Upper lobe of left lung (tissue), 6 donors: Measurements from ENCODE around the gene DAGLB. TPM values are rescaled to one million over a fixed set of nuclear protein-coding genes. Genes with fewer than 3 reads are reported as not detected.
A peak's percentile ranks its signal among the peaks of the same experiment; 100 is the strongest.

Experiments
- ATAC-seq, 2 donors: fragments of 200-7000 bp; cut with Tn5 transposase; one replicate each; pipeline ENCODE4 v1.9.1; 2022; ENCODE audit warnings: mild to moderate bottlenecking in 2 of 2, moderate library complexity in 2 of 2; ENCODE audit not compliant: low FRiP score in 2 of 2
- DNase-seq, 2 donors: peaks; one replicate each; pipeline ENCODE4 v3.0.0-alpha.2; 2019 to 2020
- H3K27ac ChIP-seq, 4 donors: fragments of 200-600 bp; sonication (generic); one replicate each; pipeline ENCODE4 v1.5.1; 2016 to 2019
- H3K27me3 ChIP-seq, 4 donors: fragments of 200-600 bp; sonication (generic); one replicate each; pipeline ENCODE4 v1.5.1; 2017 to 2019
- H3K36me3 ChIP-seq, 4 donors: fragments of 200-600 bp; sonication (generic); one replicate each; pipeline ENCODE4 v1.5.1; 2016 to 2019
- H3K4me1 ChIP-seq, 4 donors: fragments of 200-600 bp; sonication (generic); one replicate each; pipeline ENCODE4 v1.5.1; 2018 to 2019
- H3K4me3 ChIP-seq, 4 donors: fragments of 200-600 bp; sonication (generic); one replicate each; pipeline ENCODE4 v1.5.1; 2017 to 2019; ENCODE audit warnings: mild to moderate bottlenecking in 2 of 4, moderate library complexity in 1 of 4
- H3K9me3 ChIP-seq, 4 donors: fragments of 200-600 bp; sonication (generic); one replicate each; pipeline ENCODE4 v1.5.1; 2018 to 2019
- EP300 ChIP-seq, 4 donors: sonication (generic); formaldehyde crosslinking; IDR thresholded peaks; one replicate each; pipeline ENCODE4 v1.5.1; 2017; ENCODE audit warnings: antibody characterized with exemption in 4 of 4, control low read depth in 2 of 4
- POLR2A ChIP-seq, 4 donors: fragments of 450-650 bp; IDR thresholded peaks; one replicate each; pipeline ENCODE4 v1.5.1; 2016 to 2017; ENCODE audit warnings: antibody characterized with exemption in 4 of 4, mild to moderate bottlenecking in 2 of 4
- POLR2AphosphoS5 ChIP-seq, 2 donors: sonication (generic); formaldehyde crosslinking; IDR thresholded peaks; one replicate each; pipeline ENCODE4 v1.5.1; 2017; ENCODE audit warnings: antibody characterized with exemption in 2 of 2
- WGBS, 2 donors: methylation state at CpG; one replicate each; pipeline ENCODE4 v1.1.5; 2017 to 2018; 5-methylcytosine and 5-hydroxymethylcytosine counted together
- total RNA-seq, 6 donors: library from RNA; depleted of rRNA in 4 of 6; stranded (reverse); fragments of >200 nt in 4 of 6; gene quantifications; one replicate each; pipeline versions ENCODE4 v1.1.0 to v1.2.1, GENCODE V29; 2016 to 2021
- TF ChIP-seq, protein P1 (sequence below), 6 experiments: fragments of 450-650 bp in 4 of 6; fragments of 200-600 bp in 2 of 6; sonication (generic) in 2 of 6; IDR thresholded peaks; one replicate each; pipeline ENCODE4 v1.5.1; 2016 to 2019; ENCODE audit warnings: antibody characterized with exemption in 6 of 6
- donor health status: DM: no; HTN: no; CAD: no; lungs with moderate emphysema.
- donor health status: DM: no; HTN: yes; CAD: no; lungs with severe emphysema.

DAGLB gene
- total RNA-seq, 6 donors from 2014 or later: 26.6 to 53.8 (median 36.7) TPM

DNA sequence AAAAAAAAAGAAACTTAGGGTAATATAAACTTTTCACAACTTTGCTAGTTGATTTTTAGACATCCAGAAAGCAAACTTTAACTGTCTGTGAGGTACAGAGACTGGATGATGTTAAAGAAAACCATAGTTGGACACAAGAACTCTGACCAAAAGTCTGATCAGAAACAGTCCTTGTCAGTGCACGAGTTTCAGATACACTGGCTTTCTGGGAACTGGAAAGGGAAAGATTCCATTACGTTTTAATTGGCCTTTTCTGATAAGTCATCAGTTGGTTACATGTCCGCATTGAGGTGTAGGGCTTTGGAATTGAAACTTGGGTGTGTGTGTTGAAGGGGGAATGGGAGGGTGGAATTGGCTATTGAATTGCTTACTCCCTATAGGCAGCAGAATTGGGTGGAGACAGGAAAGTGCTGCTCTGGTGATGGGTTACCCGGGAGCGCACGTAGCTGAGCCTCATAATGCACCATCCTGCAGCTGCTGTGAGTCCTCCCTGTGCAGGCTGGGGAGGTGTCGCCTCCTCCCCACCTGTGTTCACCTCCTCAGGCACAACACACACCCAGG, 59.9 kb downstream of the DAGLB start:
- DNase-seq (no peak), ATAC-seq (no peak)
- Histone ChIP-seq H3K4me3 (no peak overlapping the region), H3K36me3 (peaks cover 0 to 46% (median 32%) of the 10 kb centered on the region in 4 donors), H3K27ac (peak overlapping the region; percentile 31 to 80 (median 78)), H3K4me1 (peaks cover 61 to 82% (median 70%) of the 10 kb centered on the region in 4 donors), H3K27me3 (no peaks in the 10 kb centered on the region), H3K9me3 (no peaks in the 10 kb centered on the region)
- 77 to 80% methylated on average over 7 of the region's 7 CpGs for WGBS, 2 donors
- TF ChIP-seq POLR2AphosphoS5 (IDR thresholded peaks at IDR 0.05) (peak in 1 of 2 donors; percentile 52), POLR2A (IDR thresholded peaks at IDR 0.05) (no peak), EP300 (IDR thresholded peaks at IDR 0.05) (no peak)
- TF ChIP-seq, protein P1, sequence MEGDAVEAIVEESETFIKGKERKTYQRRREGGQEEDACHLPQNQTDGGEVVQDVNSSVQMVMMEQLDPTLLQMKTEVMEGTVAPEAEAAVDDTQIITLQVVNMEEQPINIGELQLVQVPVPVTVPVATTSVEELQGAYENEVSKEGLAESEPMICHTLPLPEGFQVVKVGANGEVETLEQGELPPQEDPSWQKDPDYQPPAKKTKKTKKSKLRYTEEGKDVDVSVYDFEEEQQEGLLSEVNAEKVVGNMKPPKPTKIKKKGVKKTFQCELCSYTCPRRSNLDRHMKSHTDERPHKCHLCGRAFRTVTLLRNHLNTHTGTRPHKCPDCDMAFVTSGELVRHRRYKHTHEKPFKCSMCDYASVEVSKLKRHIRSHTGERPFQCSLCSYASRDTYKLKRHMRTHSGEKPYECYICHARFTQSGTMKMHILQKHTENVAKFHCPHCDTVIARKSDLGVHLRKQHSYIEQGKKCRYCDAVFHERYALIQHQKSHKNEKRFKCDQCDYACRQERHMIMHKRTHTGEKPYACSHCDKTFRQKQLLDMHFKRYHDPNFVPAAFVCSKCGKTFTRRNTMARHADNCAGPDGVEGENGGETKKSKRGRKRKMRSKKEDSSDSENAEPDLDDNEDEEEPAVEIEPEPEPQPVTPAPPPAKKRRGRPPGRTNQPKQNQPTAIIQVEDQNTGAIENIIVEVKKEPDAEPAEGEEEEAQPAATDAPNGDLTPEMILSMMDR (IDR thresholded peaks at IDR 0.05): no peak

DNA sequence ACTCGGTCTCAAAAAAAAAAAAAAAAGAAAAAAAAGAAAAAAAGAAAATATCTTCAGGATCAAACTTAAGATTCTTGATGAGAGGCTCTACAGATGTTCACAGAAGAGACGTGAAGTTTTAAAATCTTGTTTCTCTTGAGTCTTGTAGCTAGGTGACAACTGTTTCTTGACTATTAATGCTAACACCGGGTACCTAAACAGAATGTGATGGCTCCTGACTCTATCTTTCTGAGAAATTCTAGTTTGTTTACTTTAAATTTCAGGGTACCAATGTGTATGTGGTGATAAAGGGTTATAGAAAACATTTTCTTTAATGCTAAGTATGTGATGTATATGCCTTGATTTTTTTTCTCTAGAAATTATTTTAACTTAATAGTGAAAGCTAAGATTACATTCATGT, 61.0 kb downstream of the DAGLB start:
- no peaks in the 10 kb centered on the region for H3K9me3 ChIP-seq
- no peaks in the 10 kb centered on the region for H3K27me3 ChIP-seq
- TF ChIP-seq POLR2AphosphoS5 (IDR thresholded peaks at IDR 0.05) (no peak), POLR2A (IDR thresholded peaks at IDR 0.05) (no peak), EP300 (IDR thresholded peaks at IDR 0.05) (no peak)
- TF ChIP-seq, protein P1 (IDR thresholded peaks at IDR 0.05): no peak
- ATAC-seq (no peak), DNase-seq (no peak)
- H3K27ac ChIP-seq: peak overlapping the region in 3 of 4 donors; percentile 77 to 80 (median 80)
- peaks cover 0 to 36% (median 24%) of the 10 kb centered on the region in 4 donors for H3K36me3 ChIP-seq
- H3K4me3 ChIP-seq: no peak overlapping the region
- peaks cover 67 to 84% (median 70%) of the 10 kb centered on the region in 4 donors for H3K4me1 ChIP-seq
- 88 to 95% methylated on average over 3 of the region's 3 CpGs for WGBS, 2 donors

DNA sequence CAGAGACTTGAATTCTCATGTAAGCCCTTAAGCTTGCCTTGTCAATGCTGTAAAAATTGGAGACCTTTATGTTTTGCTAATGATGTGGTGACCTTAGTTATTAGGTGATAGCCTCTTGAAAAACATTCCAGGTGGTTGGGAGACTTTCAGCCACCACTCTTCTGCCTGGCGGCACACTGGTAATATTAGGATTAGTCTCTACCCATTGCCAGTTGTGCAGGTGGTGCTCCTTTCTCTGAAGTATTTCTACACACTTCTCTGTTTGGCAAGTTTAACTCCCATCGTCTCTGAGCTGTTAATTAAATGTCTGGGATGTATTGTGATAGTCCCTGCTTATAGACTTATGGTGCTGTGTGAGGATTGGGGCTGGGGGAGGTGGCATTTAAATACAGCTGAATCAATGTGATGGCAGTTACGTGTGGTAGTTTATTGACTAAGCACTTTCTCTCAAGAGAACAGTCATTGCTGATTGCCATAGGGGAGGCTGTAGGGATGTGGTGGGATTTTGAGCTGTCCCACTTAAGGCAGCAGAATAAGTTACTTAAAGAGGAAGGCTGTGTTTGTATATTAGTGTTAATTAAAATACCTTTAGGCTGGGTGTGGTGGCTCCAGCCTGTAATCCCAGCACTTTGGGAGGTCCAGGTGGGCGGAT, 61.7 kb downstream of the DAGLB start:
- DNase-seq (no peak), ATAC-seq (peak in 1 of 2 donors; percentile 9)
- Histone ChIP-seq H3K4me1 (peaks cover 71 to 84% (median 74%) of the 10 kb centered on the region in 4 donors), H3K27ac (peak overlapping the region; percentile 63 to 80 (median 78)), H3K9me3 (no peaks in the 10 kb centered on the region), H3K36me3 (peaks cover 0 to 29% (median 23%) of the 10 kb centered on the region in 4 donors), H3K27me3 (no peaks in the 10 kb centered on the region), H3K4me3 (no peak overlapping the region)
- TF ChIP-seq POLR2A (IDR thresholded peaks at IDR 0.05) (no peak), POLR2AphosphoS5 (IDR thresholded peaks at IDR 0.05) (no peak), EP300 (IDR thresholded peaks at IDR 0.05) (no peak)
- TF ChIP-seq, protein P1 (IDR thresholded peaks at IDR 0.05): no peak
- 59 to 68% methylated on average over 4 of the region's 4 CpGs for WGBS, 2 donors

DNA sequence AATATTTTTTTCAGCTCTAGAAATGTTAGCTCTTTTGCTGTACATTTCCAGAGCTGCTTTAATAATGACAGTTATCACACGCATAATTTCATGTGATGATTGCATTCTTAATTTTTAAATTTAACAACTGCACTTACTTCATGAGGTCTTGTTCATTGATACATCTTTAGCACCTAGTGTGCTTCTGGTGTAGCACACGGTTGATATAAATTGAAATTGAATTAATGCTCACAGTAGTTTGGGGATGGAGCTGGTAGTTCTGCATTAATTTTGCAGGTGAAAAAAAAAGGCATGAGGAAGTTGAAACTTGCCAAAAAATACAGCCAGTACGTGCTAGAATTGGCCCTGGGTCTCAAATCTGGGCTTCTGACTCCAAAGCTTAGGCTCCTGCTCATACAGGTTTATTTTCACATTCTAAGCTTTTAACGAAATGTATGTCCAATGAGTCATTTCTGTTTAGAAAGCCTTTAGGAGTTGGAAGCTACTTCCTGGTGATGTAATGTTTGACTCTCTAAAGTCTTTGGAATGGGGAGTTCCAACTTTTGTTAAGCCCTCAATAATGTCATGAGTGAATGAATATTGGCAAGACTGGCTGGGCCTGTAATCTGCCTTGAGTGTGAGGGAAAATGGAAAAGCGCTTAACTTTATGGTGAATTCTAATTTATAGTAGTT, 62.5 kb downstream of the DAGLB start:
- ATAC-seq (peak; percentile 89 to 90), DNase-seq (no peak)
- TF ChIP-seq POLR2AphosphoS5 (IDR thresholded peaks at IDR 0.05) (peak in 1 of 2 donors; percentile 33), EP300 (IDR thresholded peaks at IDR 0.05) (peak in 1 of 4 donors; percentile 72), POLR2A (IDR thresholded peaks at IDR 0.05) (peak in 1 of 4 donors; percentile 15)
- TF ChIP-seq, protein P1 (IDR thresholded peaks at IDR 0.05): peak in 1 of 6 experiments; percentile 6
- Histone ChIP-seq H3K9me3 (no peaks in the 10 kb centered on the region), H3K36me3 (peaks cover 0 to 23% (median 19%) of the 10 kb centered on the region in 4 donors), H3K4me3 (no peak overlapping the region), H3K27ac (peak overlapping the region; percentile 63 to 80 (median 78)), H3K27me3 (no peaks in the 10 kb centered on the region), H3K4me1 (peaks cover 75 to 84% (median 79%) of the 10 kb centered on the region in 4 donors)
- 40 to 41% methylated on average over 5 of the region's 5 CpGs for WGBS, 2 donors
